Activated CD4-positive, CD25-positive, alpha-beta regulatory T cell treated with anti-CD3 and anti-CD28 coated beads, Interleukin-2, amount 50 U/mL, for 24 hours (primary cell): ENCODE results near the gene MYL9.
"Not testable (repeated sequence)": the region's sequence is repeated elsewhere in the genome, so short reads cannot be mapped to it uniquely, and the experiment has no call there.

ENCODE experiments used
- ATAC-seq, 2 donors: fragments of 150-1000 bp; cut with Tn5 transposase; one replicate each; pipeline ENCODE4 v1.10.0; 2021; ENCODE audit warnings: mild to moderate bottlenecking in 1 of 2, moderate library complexity in 1 of 2

The MYL9 gene

DNA sequence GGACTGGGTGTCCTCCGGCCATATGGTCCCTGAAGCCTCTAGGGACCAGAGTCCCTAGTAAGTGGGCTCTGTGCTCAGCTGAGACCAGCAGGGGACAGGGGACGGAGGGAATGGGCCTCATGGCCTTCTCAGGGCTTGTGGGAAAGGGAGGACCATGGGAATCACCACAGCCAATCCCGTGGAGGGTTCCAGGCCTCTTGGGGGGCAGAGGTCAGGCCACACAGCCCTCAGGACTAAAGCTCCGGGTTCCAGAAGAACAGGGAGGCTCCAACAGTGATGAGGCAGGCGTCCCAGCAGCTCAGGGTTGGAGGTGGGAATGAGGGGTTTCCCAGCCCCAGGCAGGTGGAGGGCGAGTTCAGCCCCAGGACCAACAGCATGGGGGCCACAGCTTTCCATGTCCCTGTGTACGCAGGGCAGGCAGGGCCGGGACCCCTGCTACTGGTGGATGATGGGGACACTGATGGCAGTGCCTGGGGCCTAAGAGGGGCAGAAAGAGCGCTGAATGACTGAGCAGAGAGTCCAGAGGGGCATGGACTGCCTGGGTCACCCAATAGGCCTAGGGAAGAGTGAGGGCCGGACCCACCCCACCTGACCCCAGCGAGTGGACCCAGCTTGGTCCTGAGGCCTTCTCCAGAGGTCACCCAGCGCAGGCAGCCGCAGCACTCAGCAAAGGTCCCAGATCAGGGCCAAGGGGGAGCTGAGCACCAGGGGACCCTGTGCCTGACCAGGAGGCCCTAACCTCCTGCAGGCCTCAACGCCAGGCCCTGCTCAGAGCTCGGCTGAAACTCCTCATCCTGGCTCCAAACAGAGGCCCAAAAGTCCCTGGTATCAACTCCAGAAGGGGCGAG is 8.8 kb downstream of the MYL9 start:
- ATAC-seq, result no peak

GRCh38 chr20:36550790-36551299 is 9.5 kb downstream of the MYL9 start:
- ATAC-seq, result no peak

- no peak for ATAC-seq
Observed at GRCh38 chr20:36555248-36555647, 13.9 kb downstream of the MYL9 start.

GRCh38 chr20:36562724-36563123 is 21.4 kb downstream of the MYL9 start:
- ATAC-seq, result no peak

DNA sequence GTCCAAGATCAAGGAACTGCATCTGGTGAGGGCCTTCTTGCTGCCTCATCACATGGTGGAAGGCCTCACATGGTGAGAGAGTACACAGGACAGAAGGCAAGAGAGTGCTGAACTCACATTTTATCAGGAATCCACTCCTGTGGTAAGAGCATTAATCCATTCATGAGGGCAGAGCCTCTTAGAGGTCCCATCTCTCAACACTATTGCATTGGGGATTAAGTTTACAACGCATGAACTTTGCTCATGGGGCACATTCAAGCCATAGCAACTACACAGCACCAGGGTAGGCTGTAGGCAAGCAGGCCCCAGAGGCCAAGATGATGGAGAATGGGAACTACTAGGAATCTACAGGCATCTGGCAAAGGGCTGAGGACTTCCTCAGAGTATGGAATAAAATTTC is 22.1 kb downstream of the MYL9 start:
- no peak for ATAC-seq

DNA sequence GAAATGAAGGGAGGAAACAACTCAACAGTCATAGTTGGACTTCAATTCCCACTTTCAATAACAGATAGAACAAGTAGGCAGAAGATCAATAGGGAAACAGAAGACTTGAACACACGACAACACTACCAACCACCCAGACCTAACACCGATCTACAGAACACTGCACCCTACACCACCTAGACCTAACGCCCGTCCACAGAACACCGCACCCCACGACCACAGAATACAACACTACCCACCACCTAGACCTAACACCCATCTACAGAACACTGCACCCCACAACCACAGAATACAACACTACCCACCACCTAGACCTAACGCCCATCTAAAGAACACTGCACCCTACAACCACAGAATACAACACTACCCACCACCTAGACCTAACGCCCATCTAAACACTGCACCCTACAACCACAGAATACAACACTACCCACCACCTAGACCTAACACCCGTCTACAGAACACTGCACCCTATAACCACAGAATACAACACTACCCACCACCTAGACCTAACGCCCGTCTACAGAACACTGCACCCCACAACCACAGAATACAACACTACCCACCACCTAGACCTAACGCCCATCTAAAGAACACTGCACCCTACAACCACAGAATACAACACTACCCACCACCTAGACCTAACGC is 22.9 kb downstream of the MYL9 start:
- not testable (repeated sequence) for ATAC-seq

DNA sequence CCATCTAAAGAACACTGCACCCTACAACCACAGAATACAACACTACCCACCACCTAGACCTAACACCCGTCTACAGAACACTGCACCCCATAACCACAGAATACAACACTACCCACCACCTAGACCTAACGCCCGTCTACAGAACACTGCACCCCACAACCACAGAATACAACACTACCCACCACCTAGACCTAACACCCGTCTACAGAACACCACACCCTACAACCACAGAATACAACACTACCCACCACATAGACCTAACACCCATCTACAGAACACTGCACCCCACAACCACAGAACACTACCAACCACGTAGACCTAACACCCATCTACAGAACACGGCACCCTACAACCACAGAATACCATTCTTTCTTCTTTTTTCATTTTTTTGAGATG is 23.4 kb downstream of the MYL9 start:
- not testable (repeated sequence) for ATAC-seq

- no peak for ATAC-seq
Observed at GRCh38 chr20:36565520-36565919, 24.2 kb downstream of the MYL9 start.

DNA sequence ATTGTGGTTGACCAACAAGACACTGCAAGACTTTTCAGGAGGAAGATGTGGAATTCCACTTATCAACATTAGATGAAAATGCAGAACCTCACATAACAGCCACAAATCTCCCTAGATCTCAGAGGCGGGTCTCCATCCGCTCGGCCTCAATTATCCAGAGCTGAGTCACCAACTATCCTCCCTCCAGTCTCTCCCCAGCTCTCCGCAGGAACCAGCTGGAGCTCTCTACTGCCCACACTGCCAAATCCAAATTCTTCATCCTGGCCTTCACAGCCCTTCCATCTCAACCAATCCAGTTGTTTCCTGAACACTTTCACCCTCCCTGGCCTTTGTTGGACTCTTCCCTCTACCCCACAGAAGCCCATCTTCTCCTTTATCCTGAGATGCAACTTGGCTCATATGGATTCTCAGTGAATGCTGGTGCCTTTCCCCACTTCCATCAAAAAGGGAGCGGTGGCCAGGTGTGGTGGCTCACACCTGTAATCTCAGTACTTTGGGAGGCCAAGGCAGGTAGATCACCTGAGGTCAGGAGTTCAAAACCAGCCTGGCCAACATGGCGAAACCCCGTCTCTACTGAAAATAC is 28.6 kb downstream of the MYL9 start:
- ATAC-seq, result no peak

- ATAC-seq, result no peak
Observed at GRCh38 chr20:36571564-36572504, 30.5 kb downstream of the MYL9 start.

- ATAC-seq, result peak; percentile 89
Observed at GRCh38 chr20:36572701-36573102, 31.4 kb downstream of the MYL9 start.

DNA sequence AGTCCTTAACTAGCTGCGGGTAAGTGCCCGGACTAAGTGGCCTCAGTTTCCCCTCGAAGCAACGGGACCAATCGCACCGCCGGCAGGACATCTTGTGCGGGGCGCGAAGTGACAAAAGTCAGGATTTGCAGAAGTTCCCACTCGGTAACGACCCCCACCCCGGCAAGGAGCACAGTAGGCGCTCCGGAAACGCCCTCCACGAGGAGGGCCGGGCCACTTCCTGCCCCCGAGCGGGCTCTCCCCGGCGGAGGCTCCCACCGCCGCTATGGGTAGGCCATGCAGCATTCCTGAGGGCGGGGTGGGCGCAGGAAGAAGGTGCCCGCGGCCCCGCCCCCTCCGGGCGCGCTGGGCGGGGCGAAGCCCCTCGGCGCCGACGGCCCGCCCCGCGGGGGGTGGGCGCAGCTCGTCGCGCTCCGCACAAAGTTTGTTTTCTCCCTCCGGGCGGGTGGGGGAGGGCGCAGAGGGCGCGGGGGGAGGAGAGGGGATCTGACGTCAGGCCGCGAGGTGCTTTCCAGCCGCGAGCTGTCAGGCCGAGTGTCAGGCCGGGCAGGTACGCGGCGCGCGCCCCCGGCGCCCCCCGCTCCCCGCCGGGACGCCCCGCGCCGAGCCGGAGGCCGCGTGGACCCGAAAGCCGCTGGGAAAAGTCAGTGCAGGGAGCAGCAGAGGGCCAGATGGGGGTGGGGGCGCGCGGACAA is 31.9 kb downstream of the MYL9 start, which contains the start of gene TGIF2:
TSS of gene TGIF2 (plus strand) at position 495 of the 695 bp plus-strand sequence. CDS start 5,178 bp downstream, outside the sequence.
- peak; percentile 61 to 69 for ATAC-seq

DNA sequence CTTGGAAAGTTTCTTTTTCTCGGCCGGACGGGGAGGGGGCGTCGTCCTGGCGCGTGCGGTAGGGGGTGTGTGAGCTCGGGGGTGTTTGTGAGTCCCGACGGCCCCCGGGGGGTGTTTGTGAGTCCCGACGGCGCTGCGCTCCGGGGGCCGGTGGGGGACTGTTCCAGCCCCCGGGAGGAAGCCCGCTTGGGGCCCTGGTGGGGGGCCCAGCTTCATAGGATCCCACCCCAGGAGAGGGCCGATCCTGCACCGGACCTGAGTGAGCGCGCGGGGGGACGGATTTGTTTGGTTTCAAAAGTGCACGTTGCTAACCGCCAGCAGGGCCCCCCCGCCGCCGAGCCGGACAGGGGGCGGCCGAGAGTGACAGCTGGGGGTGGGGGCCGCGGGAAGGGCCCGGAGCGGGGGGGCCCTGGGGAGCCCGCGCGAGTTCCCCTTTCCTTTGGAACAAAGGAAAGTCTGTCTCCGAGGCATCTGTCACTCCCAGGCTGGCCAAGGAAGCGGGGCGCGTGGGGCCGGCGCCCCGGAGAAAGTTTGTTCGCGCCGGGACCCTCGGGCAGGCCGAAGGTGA is 32.6 kb downstream of the MYL9 start:
- ATAC-seq, result no peak

DNA sequence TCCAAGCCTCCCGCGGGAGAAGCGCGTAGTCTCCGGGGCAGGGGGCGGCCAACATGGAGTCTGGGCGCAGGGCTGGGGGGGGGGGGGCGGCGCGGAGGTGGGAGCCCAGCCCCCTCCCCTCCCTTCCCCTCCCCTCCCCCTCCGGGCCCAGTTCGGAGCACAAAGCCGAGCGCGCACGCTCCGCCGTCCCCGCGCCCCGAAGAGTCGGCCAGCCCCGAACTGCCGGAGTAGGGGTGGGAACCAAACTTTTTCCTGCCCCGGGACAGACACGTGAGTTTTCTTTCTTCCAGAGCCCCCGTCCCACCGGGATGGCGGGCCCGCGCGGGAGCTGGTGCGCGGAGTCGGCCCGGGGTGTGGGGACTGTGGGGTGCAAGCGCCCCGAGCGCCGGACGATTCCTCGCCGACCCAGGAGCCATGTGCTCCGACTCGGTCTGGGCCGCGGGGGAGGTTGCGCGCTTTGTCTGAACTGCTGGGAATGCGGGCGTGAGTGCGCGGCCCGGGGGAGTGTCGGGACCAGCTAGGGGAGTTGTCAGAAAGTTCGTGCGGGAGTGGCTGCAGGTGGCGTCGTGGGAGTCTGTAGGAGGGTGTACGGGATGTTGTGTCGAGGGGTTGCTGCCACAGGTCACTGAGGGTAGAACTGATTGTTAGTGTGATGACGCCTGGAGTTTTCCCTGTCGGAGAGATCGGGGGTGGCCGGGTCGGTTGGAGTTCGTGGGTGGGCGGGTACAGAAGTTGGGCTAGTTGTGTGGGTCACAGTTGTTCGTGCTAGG is 33.2 kb downstream of the MYL9 start:
- peak in 1 of 2 donors; percentile 4 for ATAC-seq

DNA sequence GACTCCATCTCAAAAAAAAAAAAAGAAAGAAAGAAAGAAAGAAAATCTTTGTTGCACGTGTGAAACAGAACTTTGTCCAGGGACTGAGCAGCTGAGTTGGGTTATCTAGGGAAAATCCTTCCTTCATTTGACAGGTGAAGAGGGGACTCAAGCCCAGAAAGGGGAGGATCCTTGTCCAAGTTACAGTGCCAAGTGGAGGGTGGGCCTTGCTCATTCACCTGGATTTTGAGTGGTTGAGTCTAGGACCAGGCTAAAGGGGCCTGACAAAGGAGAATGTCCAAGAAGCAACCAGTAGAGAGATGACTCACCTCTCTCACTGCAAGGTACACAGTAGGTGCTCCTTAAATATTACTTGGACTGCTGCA is 34.7 kb downstream of the MYL9 start:
- no peak for ATAC-seq

DNA sequence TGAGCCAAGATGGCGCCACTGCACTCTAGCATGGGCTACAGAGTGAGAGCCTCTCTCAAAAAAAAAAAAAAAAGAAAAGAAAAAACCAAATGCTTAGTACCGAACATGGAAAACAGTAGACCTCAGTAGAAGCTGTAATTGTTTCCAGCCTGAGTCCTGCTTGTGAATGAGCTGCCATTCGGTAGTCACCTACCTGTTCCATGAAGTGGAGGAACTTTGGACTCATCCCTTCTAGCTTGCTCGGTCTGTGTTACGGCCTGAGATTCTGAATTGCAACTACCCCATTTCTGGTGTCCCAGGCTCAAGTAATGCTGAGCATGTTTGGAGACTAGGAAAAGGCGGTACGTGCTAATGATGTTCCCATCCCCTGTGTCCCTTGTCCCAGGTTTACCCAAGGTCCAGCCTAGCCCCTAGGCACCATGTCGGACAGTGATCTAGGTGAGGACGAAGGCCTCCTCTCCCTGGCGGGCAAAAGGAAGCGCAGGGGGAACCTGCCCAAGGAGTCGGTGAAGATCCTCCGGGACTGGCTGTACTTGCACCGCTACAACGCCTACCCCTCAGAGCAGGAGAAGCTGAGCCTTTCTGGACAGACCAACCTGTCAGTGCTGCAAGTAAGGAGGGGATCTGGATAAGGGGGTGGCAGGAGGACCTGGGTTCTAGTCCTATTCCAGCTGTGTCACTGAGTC is 37.2 kb downstream of the MYL9 start:
- ATAC-seq, result no peak

DNA sequence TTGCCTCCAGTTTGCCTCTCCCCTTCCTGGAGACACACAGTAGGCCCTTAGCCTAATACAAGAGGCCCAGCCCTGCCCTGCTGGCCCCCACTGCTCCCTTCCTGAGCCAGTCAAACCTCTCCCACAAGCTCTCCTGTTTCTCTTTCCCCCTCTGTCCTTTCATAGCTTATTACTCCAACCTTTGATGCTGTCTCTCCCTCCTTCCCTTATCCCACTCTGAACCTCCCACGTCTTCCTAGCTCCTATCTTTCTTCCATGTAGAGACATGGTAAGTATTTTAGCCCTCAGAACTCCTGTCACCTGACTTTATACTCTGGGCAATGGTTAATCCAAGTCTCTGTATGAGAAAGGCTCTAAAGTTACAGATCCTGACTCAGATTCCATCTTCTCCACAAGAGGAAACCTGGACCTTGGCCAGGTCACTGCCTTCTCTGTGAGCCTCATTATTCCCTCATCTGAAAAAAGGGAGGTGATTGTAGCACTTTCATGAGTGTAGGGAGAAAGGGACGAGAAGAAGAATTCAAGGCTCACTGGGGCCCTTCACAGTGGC is 38.8 kb downstream of the MYL9 start:
- no peak for ATAC-seq

- ATAC-seq, result peak; percentile 69 to 80
Observed at GRCh38 chr20:36582322-36582721, 41.0 kb downstream of the MYL9 start.

DNA sequence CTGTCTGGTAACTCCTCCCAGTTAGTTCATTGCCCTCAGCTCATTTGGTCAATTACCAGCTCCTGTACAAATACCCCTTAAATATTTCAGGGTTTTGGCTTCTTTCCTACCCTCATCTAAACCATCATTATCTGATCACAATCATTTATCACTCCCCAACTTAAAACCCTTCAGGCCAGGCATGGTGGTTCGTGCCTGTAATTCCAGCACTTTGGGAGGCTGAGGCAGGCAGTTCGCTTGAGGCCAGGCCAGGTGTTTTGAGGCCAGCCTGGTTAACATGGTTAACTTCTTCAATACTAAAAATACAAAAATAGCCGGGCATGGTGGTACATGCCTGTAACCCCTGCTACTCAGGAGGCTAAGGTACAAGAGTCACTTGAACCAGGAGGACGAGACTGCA is 41.5 kb downstream of the MYL9 start:
- ATAC-seq, result no peak

DNA sequence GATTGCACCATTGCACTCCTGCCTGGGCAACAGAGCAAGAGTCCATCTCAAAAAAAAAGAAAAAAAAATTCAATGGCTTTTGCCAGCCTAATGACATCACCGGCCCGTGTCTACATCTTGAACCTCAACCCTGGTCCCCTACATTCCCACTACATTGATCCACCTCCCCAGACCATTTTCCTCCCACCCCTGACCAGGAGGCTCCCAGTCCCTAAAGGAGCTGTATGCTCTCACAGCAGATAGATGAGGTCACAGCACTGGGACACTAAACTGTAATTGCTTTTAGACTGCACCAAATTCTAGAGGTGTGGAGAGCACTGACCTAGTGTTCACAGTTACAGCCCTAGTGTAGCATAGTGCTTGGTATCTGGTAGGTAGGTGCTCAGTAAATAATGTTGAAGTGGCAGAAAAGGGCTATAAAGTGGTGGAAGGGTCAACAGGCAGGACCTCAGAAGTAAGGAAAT is 42.7 kb downstream of the MYL9 start:
- no peak for ATAC-seq
